Measurements from ENCODE around the gene PHC3. TPM values are rescaled to one million over a fixed set of nuclear protein-coding genes. Genes with fewer than 3 reads are reported as not detected.
"Not testable (repeated sequence)": the region's sequence is repeated elsewhere in the genome, so short reads cannot be mapped to it uniquely, and the experiment has no call there.

Gene PHC3
- total RNA-seq: 48.3 and 52.0 TPM in 2 replicates

GRCh38 chr3:170180908-170181885, at the start of gene PHC3:
PHC3 (minus strand) TSS chr3:170181733; CDS start chr3:170181715, 18 bp downstream.
- Mint-ChIP-seq H3K27me3 (ENCODE audit: low read depth) (no peaks in the 10 kb centered on the region), H3K27ac (peak within 1 kb of the TSS; percentile 99), H3K4me1 (ENCODE audit: low read depth) (peaks cover 22% of the 10 kb centered on the region), H3K4me3 (ENCODE audit: low read depth) (peak within 1 kb of the TSS; percentile 94), H3K9me3 (no peaks in the 10 kb centered on the region), H3K36me3 (ENCODE audit: low read depth) (peaks cover 35% of the 10 kb centered on the region)
- intact Hi-C loops (cut with micrococcal nuclease): loop anchor here (1.0 to 5.0 kb wide), 9 partner anchors 42 to 416 kb away; partner anchors contain the start of genes GPR160, LRRC34, LRRIQ4 and MYNN
- DNase-seq (ENCODE audit: low spot score): peak; percentile 90

GRCh38 chr3:170228093-170228766, 46.7 kb upstream of the PHC3 start:
- Mint-ChIP-seq H3K27ac (no peak overlapping the region), H3K4me3 (ENCODE audit: low read depth) (no peak overlapping the region), H3K4me1 (ENCODE audit: low read depth) (peaks cover 28% of the 10 kb centered on the region), H3K9me3 (no peaks in the 10 kb centered on the region), H3K27me3 (ENCODE audit: low read depth) (no peaks in the 10 kb centered on the region), H3K36me3 (ENCODE audit: low read depth) (peaks cover 5% of the 10 kb centered on the region)
- DNase-seq (ENCODE audit: low spot score): no peak
- intact Hi-C loops (cut with micrococcal nuclease): no loop called here

GRCh38 chr3:170226426-170226960, 45.0 kb upstream of the PHC3 start:
- DNase-seq (ENCODE audit: low spot score): no peak
- intact Hi-C loops (cut with micrococcal nuclease): no loop called here
- H3K36me3 Mint-ChIP-seq (ENCODE audit: low read depth): peaks cover 3% of the 10 kb centered on the region
- H3K4me1 Mint-ChIP-seq (ENCODE audit: low read depth): peaks cover 26% of the 10 kb centered on the region
- H3K27ac Mint-ChIP-seq: no peak overlapping the region
- no peaks in the 10 kb centered on the region for H3K27me3 Mint-ChIP-seq (ENCODE audit: low read depth)
- H3K4me3 Mint-ChIP-seq (ENCODE audit: low read depth): no peak overlapping the region
- no peaks in the 10 kb centered on the region for H3K9me3 Mint-ChIP-seq

GRCh38 chr3:170225166-170225565, 43.6 kb upstream of the PHC3 start:
- peaks cover 3% of the 10 kb centered on the region for H3K36me3 Mint-ChIP-seq (ENCODE audit: low read depth)
- no peak overlapping the region for H3K27ac Mint-ChIP-seq
- H3K4me3 Mint-ChIP-seq (ENCODE audit: low read depth): no peak overlapping the region
- no peak for DNase-seq (ENCODE audit: low spot score)
- peaks cover 25% of the 10 kb centered on the region for H3K4me1 Mint-ChIP-seq (ENCODE audit: low read depth)
- H3K27me3 Mint-ChIP-seq (ENCODE audit: low read depth): no peaks in the 10 kb centered on the region
- intact Hi-C loops (cut with micrococcal nuclease): no loop called here
- no peaks in the 10 kb centered on the region for H3K9me3 Mint-ChIP-seq

GRCh38 chr3:170222647-170223541, 41.4 kb upstream of the PHC3 start:
- intact Hi-C loops (cut with micrococcal nuclease): loop anchor here (1.0 to 5.0 kb wide), 6 partner anchors 34 to 256 kb away; partner anchors contain the start of genes PHC3, SEC62 and SKIL
- H3K27ac Mint-ChIP-seq: peak overlapping the region; percentile 77
- H3K4me3 Mint-ChIP-seq (ENCODE audit: low read depth): peak overlapping the region; percentile 87

GRCh38 chr3:170221924-170222646, 40.6 kb upstream of the PHC3 start, which contains the start of gene PRKCI:
PRKCI (plus strand) TSS chr3:170222424; CDS start chr3:170222670, 246 bp downstream.
- H3K4me1 Mint-ChIP-seq (ENCODE audit: low read depth): peaks cover 22% of the 10 kb centered on the region

More at GRCh38 chr3:170222647-170223541, 41.4 kb upstream of the PHC3 start:
- Mint-ChIP-seq H3K9me3 (no peaks in the 10 kb centered on the region), H3K4me1 (ENCODE audit: low read depth) (peaks cover 25% of the 10 kb centered on the region), H3K27me3 (ENCODE audit: low read depth) (peaks cover 4% of the 10 kb centered on the region), H3K36me3 (ENCODE audit: low read depth) (peaks cover 3% of the 10 kb centered on the region)
- peak; percentile 14 for DNase-seq (ENCODE audit: low spot score)

GRCh38 chr3:170220871-170221270, 39.3 kb upstream of the PHC3 start:
- Mint-ChIP-seq H3K9me3 (no peaks in the 10 kb centered on the region), H3K4me1 (ENCODE audit: low read depth) (peaks cover 22% of the 10 kb centered on the region), H3K36me3 (ENCODE audit: low read depth) (peaks cover 3% of the 10 kb centered on the region), H3K4me3 (ENCODE audit: low read depth) (peak overlapping the region; percentile 57), H3K27ac (no peak overlapping the region), H3K27me3 (ENCODE audit: low read depth) (peaks cover 4% of the 10 kb centered on the region)
- DNase-seq (ENCODE audit: low spot score): no peak
- intact Hi-C loops (cut with micrococcal nuclease): loop anchor here (5.0 kb wide), 1 partner anchor 254 kb away; the partner anchor contains the start of gene SEC62

More at GRCh38 chr3:170221924-170222646, 40.6 kb upstream of the PHC3 start, which contains the start of gene PRKCI:
- intact Hi-C loops (cut with micrococcal nuclease): loop anchor here (1.0 to 5.0 kb wide), 5 partner anchors 33 to 255 kb away; partner anchors contain the start of genes PHC3, SEC62 and SKIL
- Mint-ChIP-seq H3K27ac (peak within 1 kb of the TSS; percentile 89), H3K27me3 (ENCODE audit: low read depth) (peaks cover 4% of the 10 kb centered on the region), H3K36me3 (ENCODE audit: low read depth) (peaks cover 3% of the 10 kb centered on the region), H3K4me3 (ENCODE audit: low read depth) (peak within 1 kb of the TSS; percentile 87), H3K9me3 (no peaks in the 10 kb centered on the region)
- DNase-seq (ENCODE audit: low spot score): peak; percentile 84

- H3K4me3 Mint-ChIP-seq (ENCODE audit: low read depth): no peak overlapping the region
- H3K9me3 Mint-ChIP-seq: no peaks in the 10 kb centered on the region
Measured at GRCh38 chr3:170219850-170220249, 38.3 kb upstream of the PHC3 start.

GRCh38 chr3:170211668-170212067, 30.1 kb upstream of the PHC3 start:
- H3K9me3 Mint-ChIP-seq: peaks cover 5% of the 10 kb centered on the region
- intact Hi-C loops (cut with micrococcal nuclease): no loop called here
- H3K27me3 Mint-ChIP-seq (ENCODE audit: low read depth): peaks cover 12% of the 10 kb centered on the region
- no peak overlapping the region for H3K4me3 Mint-ChIP-seq (ENCODE audit: low read depth)
- DNase-seq (ENCODE audit: low spot score): no peak
- no peaks in the 10 kb centered on the region for H3K4me1 Mint-ChIP-seq (ENCODE audit: low read depth)
- no peak overlapping the region for H3K27ac Mint-ChIP-seq
- H3K36me3 Mint-ChIP-seq (ENCODE audit: low read depth): no peaks in the 10 kb centered on the region

More at GRCh38 chr3:170219850-170220249, 38.3 kb upstream of the PHC3 start:
- Mint-ChIP-seq H3K4me1 (ENCODE audit: low read depth) (peaks cover 17% of the 10 kb centered on the region), H3K27me3 (ENCODE audit: low read depth) (peaks cover 7% of the 10 kb centered on the region), H3K27ac (no peak overlapping the region), H3K36me3 (ENCODE audit: low read depth) (peaks cover 3% of the 10 kb centered on the region)
- no peak for DNase-seq (ENCODE audit: low spot score)
- intact Hi-C loops (cut with micrococcal nuclease): loop anchor here (5.0 kb wide), 1 partner anchor 253 kb away; the partner anchor contains the start of gene SEC62

GRCh38 chr3:170207717-170208116, 26.2 kb upstream of the PHC3 start:
- no peaks in the 10 kb centered on the region for H3K36me3 Mint-ChIP-seq (ENCODE audit: low read depth)
- H3K4me1 Mint-ChIP-seq (ENCODE audit: low read depth): no peaks in the 10 kb centered on the region
- DNase-seq (ENCODE audit: low spot score): no peak
- intact Hi-C loops (cut with micrococcal nuclease): no loop called here
- no peak overlapping the region for H3K4me3 Mint-ChIP-seq (ENCODE audit: low read depth)
- peaks cover 13% of the 10 kb centered on the region for H3K27me3 Mint-ChIP-seq (ENCODE audit: low read depth)
- peaks cover 5% of the 10 kb centered on the region for H3K9me3 Mint-ChIP-seq
- H3K27ac Mint-ChIP-seq: no peak overlapping the region

- H3K27ac Mint-ChIP-seq; H3K27me3 Mint-ChIP-seq (ENCODE audit: low read depth); H3K4me3 Mint-ChIP-seq (ENCODE audit: low read depth); H3K36me3 Mint-ChIP-seq (ENCODE audit: low read depth); intact Hi-C loops (cut with micrococcal nuclease); H3K4me1 Mint-ChIP-seq (ENCODE audit: low read depth); H3K9me3 Mint-ChIP-seq; DNase-seq (ENCODE audit: low spot score): not testable (repeated sequence)
Measured at GRCh38 chr3:170206164-170206762, 24.7 kb upstream of the PHC3 start.

Measured in activated T-helper 2 cell treated with anti-CD3 and anti-CD28 coated beads, Interferon-gamma antibody, Interleukin-2, Interleukin-4, amounts not matched to agents 10 μg/mL and 5 μg/mL and 100 μg/mL, durations not matched to agents 14 hours and 24 hours and 36 hours (primary cell).